GM23248 (cell line): Measurements from ENCODE around the gene PSMB7. TPM values are rescaled to one million over a fixed set of nuclear protein-coding genes. Genes with fewer than 3 reads are reported as not detected.

Experiments used
- DNase-seq: peaks from one replicate; pipeline ENCODE4 v3.0.0-alpha.2; 2015
- H2AFZ ChIP-seq: fragments of 200-600 bp; sonication (generic); 2 replicates; pipeline ENCODE4 v1.6.1; 2016; ENCODE audit warnings: antibody characterized with exemption
- H3F3A ChIP-seq: fragments of 200-600 bp; sonication (generic); 2 replicates; pipeline ENCODE4 v1.6.1; 2016; ENCODE audit warnings: mild to moderate bottlenecking, antibody characterized with exemption, mixed run types; ENCODE audit not compliant: insufficient read depth
- H3K27ac ChIP-seq: fragments of 200-600 bp; sonication (generic); 2 replicates; pipeline ENCODE4 v1.5.1; 2016; ENCODE audit warnings: mild to moderate bottlenecking
- H3K27me3 ChIP-seq: fragments of 200-600 bp; sonication (generic); replicated peaks from 2 replicates; pipeline ENCODE4 v1.6.1; 2016; ENCODE audit warnings: mild to moderate bottlenecking; ENCODE audit not compliant: insufficient read depth
- H3K36me3 ChIP-seq: fragments of 200-600 bp; sonication (generic); 2 replicates; pipeline ENCODE4 v1.6.1; 2016; ENCODE audit warnings: low read depth, mild to moderate bottlenecking
- H3K4me1 ChIP-seq: fragments of 200-600 bp; sonication (generic); 2 replicates; pipeline ENCODE4 v1.6.1; 2016; ENCODE audit warnings: mild to moderate bottlenecking; ENCODE audit not compliant: insufficient read depth
- H3K4me2 ChIP-seq: fragments of 200-600 bp; sonication (generic); one replicate; pipeline ENCODE4 v1.6.1; 2016; ENCODE audit warnings: mild to moderate bottlenecking; ENCODE audit not compliant: unreplicated experiment
- H3K4me3 ChIP-seq: fragments of 200-600 bp; sonication (generic); 2 replicates; pipeline ENCODE4 v1.5.1; 2016; ENCODE audit warnings: mild to moderate bottlenecking
- H3K79me2 ChIP-seq: fragments of 200-600 bp; sonication (generic); 2 replicates; pipeline ENCODE4 v1.6.1; 2016; ENCODE audit warnings: mild to moderate bottlenecking; ENCODE audit not compliant: insufficient read depth
- H3K9ac ChIP-seq: fragments of 200-600 bp; sonication (generic); 2 replicates; pipeline ENCODE4 v1.6.1; 2016; ENCODE audit warnings: mild to moderate bottlenecking
- H3K9me2 ChIP-seq: fragments of 200-600 bp; sonication (generic); 2 replicates; pipeline ENCODE4 v1.6.1; 2016; ENCODE audit warnings: mixed run types, mild to moderate bottlenecking, moderate library complexity; ENCODE audit not compliant: insufficient read depth
- H3K9me3 ChIP-seq: fragments of 200-600 bp; sonication (generic); one replicate; pipeline ENCODE4 v1.6.1; 2017; ENCODE audit warnings: low read depth
- H4K20me1 ChIP-seq: fragments of 200-600 bp; sonication (generic); 2 replicates; pipeline ENCODE4 v1.6.0; 2016; ENCODE audit not compliant: insufficient read depth
- EZH2 ChIP-seq: fragments of 200-600 bp; sonication (generic); IDR thresholded peaks from 2 replicates; pipeline ENCODE4 v1.6.1; 2018; ENCODE audit warnings: antibody characterized with exemption, mild to moderate bottlenecking; ENCODE audit not compliant: insufficient read depth, poor library complexity, severe bottlenecking
- EZH2phosphoT487 ChIP-seq: fragments of 200-600 bp; sonication (generic); IDR thresholded peaks from 2 replicates; pipeline ENCODE4 v1.6.1; 2018; ENCODE audit warnings: antibody characterized with exemption, moderate library complexity, mild to moderate bottlenecking, low read depth; ENCODE audit not compliant: insufficient read depth
- WGBS, 2 experiments: methylation state at CpG; one replicate each; pipeline ENCODE4 v1.1.6; 2015 to 2017; ENCODE audit warnings: low lambda C conversion rate in 2 of 2, low coverage in 1 of 2; ENCODE audit errors: missing lambda C conversion rate in 2 of 2; 5-methylcytosine and 5-hydroxymethylcytosine counted together
- in situ Hi-C: fragments of 300-500 bp; cut with MboI; formaldehyde crosslinking; loops from 2 replicates; pipeline ENCODE4 v1.15.0; 2020
- polyA plus RNA-seq: library from polyadenylated mRNA; unstranded; fragments of >200 nt; fragmentation: Nextera tagmentation; extraction: Ambion mirVana; gene quantifications from 2 replicates; pipeline ENCODE4 v1.2.1, GENCODE V29; 2016
- total RNA-seq: library from RNA; depleted of rRNA; stranded (reverse); fragments of >200 nt; shearing (Covaris generic); gene quantifications from 2 replicates; pipeline ENCODE4 v1.2.3, GENCODE V29; 2014

The PSMB7 gene
- total and polyA plus RNA-seq, 2 experiments from 2014 or later: 202 to 245 TPM

DNA sequence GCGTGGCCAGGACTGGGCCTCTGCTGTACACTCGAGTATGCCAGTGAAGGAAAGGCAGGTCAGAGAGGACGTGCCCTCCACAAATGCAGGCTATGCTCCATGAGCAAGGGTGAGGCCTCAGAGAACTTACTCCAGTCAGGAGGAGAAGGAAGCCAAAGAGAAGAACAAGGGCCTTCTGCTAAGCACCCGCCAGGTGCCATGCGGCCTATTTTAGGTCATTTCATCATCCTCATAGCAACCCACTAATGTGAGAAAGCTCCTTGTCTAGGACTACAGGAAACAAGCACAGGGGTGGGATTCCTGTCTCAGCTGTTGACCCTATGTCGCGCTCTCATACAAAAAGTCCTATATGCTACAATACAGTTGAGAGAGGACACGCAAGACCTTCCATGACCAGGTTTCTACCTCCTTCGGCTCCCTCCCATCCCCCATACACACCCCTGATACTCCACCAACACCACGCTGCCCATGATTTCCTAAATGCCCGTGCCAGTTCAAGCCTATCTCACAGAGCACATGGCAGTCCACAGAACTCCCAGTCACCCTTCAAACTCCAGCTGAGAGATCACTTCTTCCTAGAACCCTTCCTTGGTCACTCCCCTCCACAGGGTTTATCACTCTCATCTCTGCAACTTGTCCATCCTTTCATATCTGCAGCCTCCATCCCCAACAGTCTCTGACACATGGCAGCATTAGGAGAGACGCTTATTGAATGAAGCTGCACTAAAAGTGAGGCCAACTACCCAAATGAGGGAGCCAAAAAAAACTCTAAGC, 26.8 kb downstream of the PSMB7 start:
- H3K4me1 ChIP-seq: peaks cover 41% of the 10 kb centered on the region

DNA sequence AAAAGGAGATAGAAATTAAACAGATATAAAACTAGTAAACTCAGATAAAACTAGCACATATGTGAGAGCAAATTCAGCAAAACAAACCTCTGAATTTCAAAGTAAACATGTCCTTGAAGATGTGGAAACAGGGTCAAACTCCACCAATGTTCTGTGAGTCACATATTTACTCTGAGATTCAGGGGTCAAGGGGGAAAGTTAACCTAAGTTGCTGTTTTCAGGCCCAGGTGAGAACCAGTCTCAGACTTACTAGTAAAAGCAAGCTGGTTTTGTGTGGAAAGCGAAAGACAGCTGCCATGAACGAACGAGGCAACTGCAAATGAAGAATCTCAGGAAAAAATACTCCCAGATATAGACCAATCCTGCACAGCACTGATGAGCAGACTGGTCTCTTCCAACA, 29.0 kb downstream of the PSMB7 start:
- DNase-seq: no peak
- Histone ChIP-seq H3K27ac (no peak overlapping the region), H3K9me3 (no peaks in the 10 kb centered on the region), H3F3A (peaks cover 23% of the 10 kb centered on the region), H3K9me2 (no peaks in the 10 kb centered on the region), H3K4me1 (peaks cover 27% of the 10 kb centered on the region), H4K20me1 (no peaks in the 10 kb centered on the region), H2AFZ (no peak overlapping the region), H3K36me3 (peaks cover 17% of the 10 kb centered on the region), H3K27me3 (no peaks in the 10 kb centered on the region), H3K4me3 (no peak overlapping the region), H3K9ac (no peak overlapping the region), H3K4me2 (no peak overlapping the region), H3K79me2 (peaks cover 99% of the 10 kb centered on the region)
- no peak for TF ChIP-seq EZH2phosphoT487
- TF ChIP-seq EZH2: no peak
- 97 to 100% methylated on average over 3 of the region's 3 CpGs for WGBS, 2 experiments
- in situ Hi-C loops: no loop called here

More for the DNA sequence above, 26.8 kb downstream of the PSMB7 start:
- no peak overlapping the region for H3K27ac ChIP-seq
- peaks cover 88% of the 10 kb centered on the region for H3K79me2 ChIP-seq
- in situ Hi-C loops: no loop called here
- H4K20me1 ChIP-seq: no peaks in the 10 kb centered on the region
- H3K36me3 ChIP-seq: peaks cover 4% of the 10 kb centered on the region; the same call in 1 of the 2 replicates
- 92 to 94% methylated on average over 10 to 12 of the region's 12 CpGs for WGBS, 2 experiments
- H2AFZ ChIP-seq: no peak overlapping the region
- DNase-seq: no peak
- no peak overlapping the region for H3K4me3 ChIP-seq
- H3K9me2 ChIP-seq: no peaks in the 10 kb centered on the region
- no peak overlapping the region for H3K4me2 ChIP-seq
- TF ChIP-seq EZH2phosphoT487 (no peak), EZH2 (no peak)
- H3K9me3 ChIP-seq: no peaks in the 10 kb centered on the region
- no peaks in the 10 kb centered on the region for H3K27me3 ChIP-seq
- peaks cover 36% of the 10 kb centered on the region for H3F3A ChIP-seq
- no peak overlapping the region for H3K9ac ChIP-seq

GRCh38 chr9:124385623-124386022, 29.6 kb downstream of the PSMB7 start:
- Histone ChIP-seq H3K4me1 (peaks cover 27% of the 10 kb centered on the region), H3K27ac (no peak overlapping the region), H3K9me2 (no peaks in the 10 kb centered on the region), H3K36me3 (peaks cover 17% of the 10 kb centered on the region), H2AFZ (no peak overlapping the region), H4K20me1 (no peaks in the 10 kb centered on the region), H3K27me3 (no peaks in the 10 kb centered on the region), H3K9ac (no peak overlapping the region), H3K79me2 (peaks cover 99% of the 10 kb centered on the region), H3K4me3 (no peak overlapping the region), H3K9me3 (no peaks in the 10 kb centered on the region), H3F3A (peaks cover 20% of the 10 kb centered on the region), H3K4me2 (no peak overlapping the region)
- DNase-seq: no peak
- 75% methylated on average over 7 of the region's 7 CpGs for WGBS, 2 experiments
- no peak for TF ChIP-seq EZH2
- no peak for TF ChIP-seq EZH2phosphoT487
- in situ Hi-C loops: no loop called here

DNA sequence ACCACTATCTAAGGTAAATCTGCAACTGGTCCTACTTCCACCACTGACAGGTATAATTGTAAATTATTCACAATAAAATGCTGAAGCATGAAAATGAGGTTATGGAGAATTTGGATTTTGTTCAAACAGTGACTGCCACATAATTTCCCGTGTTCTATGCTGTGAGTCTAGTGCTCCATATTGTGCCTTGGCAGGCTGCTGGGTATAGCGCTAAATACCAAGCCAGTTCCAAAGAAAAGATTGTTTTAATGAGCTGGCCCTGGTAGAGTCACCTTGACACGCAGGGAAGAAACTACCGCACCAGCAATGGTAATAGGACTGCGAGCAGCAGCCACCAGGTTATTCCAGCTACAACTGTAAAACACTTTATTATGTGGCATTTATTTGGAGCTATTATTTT, 30.4 kb downstream of the PSMB7 start:
- in situ Hi-C loops: no loop called here
- no peaks in the 10 kb centered on the region for H3K9me2 ChIP-seq
- H4K20me1 ChIP-seq: no peaks in the 10 kb centered on the region
- H3K27ac ChIP-seq: no peak overlapping the region
- H3K79me2 ChIP-seq: peaks cover 99% of the 10 kb centered on the region
- H3K27me3 ChIP-seq: no peaks in the 10 kb centered on the region
- H3K4me2 ChIP-seq: no peak overlapping the region
- no peak overlapping the region for H2AFZ ChIP-seq
- H3K36me3 ChIP-seq: peaks cover 19% of the 10 kb centered on the region
- H3F3A ChIP-seq: peaks cover 18% of the 10 kb centered on the region
- no peak overlapping the region for H3K9ac ChIP-seq
- no peak overlapping the region for H3K4me3 ChIP-seq
- H3K4me1 ChIP-seq: peaks cover 21% of the 10 kb centered on the region
- no peak for DNase-seq
- WGBS, 2 experiments: 90 to 93% methylated on average over 5 of the region's 5 CpGs
- no peaks in the 10 kb centered on the region for H3K9me3 ChIP-seq
- TF ChIP-seq EZH2phosphoT487: no peak
- TF ChIP-seq EZH2: no peak
